Adipocyte (in vitro differentiated cells): ENCODE data around the gene PLA2G3.
"Not testable (repeated sequence)": the region's sequence is repeated elsewhere in the genome, so short reads cannot be mapped to it uniquely, and the experiment has no call there.

ENCODE experiments used
- DNase-seq: peaks from one replicate; pipeline ENCODE4 v3.0.0-alpha.2; 2015; ENCODE audit warnings: low read depth
- H3K27me3 ChIP-seq: replicated peaks from 2 replicates; pipeline ENCODE4 v1.7.0; 2013; ENCODE audit warnings: mild to moderate bottlenecking, low read length, moderate library complexity; ENCODE audit not compliant: control insufficient read depth, insufficient read depth
- H3K36me3 ChIP-seq: 2 replicates; pipeline ENCODE4 v1.7.0; 2013; ENCODE audit warnings: low read length, mild to moderate bottlenecking, moderate library complexity; ENCODE audit not compliant: control insufficient read depth, insufficient read depth, severe bottlenecking
- H3K4me1 ChIP-seq: 2 replicates; pipeline ENCODE4 v1.7.0; 2013; ENCODE audit warnings: mild to moderate bottlenecking, low read length, moderate library complexity; ENCODE audit not compliant: control insufficient read depth, insufficient read depth
- H3K4me3 ChIP-seq: 2 replicates; pipeline ENCODE4 v1.7.0; 2013; ENCODE audit warnings: mild to moderate bottlenecking, low read length, moderate library complexity
- H3K9ac ChIP-seq: 2 replicates; pipeline ENCODE4 v1.7.0; 2013; ENCODE audit warnings: mild to moderate bottlenecking, low read length, moderate library complexity
- H3K9me3 ChIP-seq: 2 replicates; pipeline ENCODE4 v1.7.0; 2013; ENCODE audit warnings: mild to moderate bottlenecking, low read length, moderate library complexity; ENCODE audit not compliant: control insufficient read depth

The PLA2G3 gene, protein sequence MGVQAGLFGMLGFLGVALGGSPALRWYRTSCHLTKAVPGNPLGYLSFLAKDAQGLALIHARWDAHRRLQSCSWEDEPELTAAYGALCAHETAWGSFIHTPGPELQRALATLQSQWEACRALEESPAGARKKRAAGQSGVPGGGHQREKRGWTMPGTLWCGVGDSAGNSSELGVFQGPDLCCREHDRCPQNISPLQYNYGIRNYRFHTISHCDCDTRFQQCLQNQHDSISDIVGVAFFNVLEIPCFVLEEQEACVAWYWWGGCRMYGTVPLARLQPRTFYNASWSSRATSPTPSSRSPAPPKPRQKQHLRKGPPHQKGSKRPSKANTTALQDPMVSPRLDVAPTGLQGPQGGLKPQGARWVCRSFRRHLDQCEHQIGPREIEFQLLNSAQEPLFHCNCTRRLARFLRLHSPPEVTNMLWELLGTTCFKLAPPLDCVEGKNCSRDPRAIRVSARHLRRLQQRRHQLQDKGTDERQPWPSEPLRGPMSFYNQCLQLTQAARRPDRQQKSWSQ

GRCh38 chr22:31139866-31140716 is at the start of gene PLA2G3:
Gene PLA2G3, minus strand, starts transcription at chr22:31140508. Its CDS starts 154 bp downstream, at chr22:31140354.
- DNase-seq, result peak; percentile 27

GRCh38 chr22:31187627-31188026 is 47.3 kb upstream of the PLA2G3 start:
- Histone ChIP-seq H3K4me3 (no peak overlapping the region), H3K27me3 (no peaks in the 10 kb centered on the region), H3K9me3 (no peaks in the 10 kb centered on the region), H3K36me3 (peaks cover 41% of the 10 kb centered on the region), H3K9ac (no peak overlapping the region), H3K4me1 (peaks cover 9% of the 10 kb centered on the region)
- DNase-seq, result no peak

More at GRCh38 chr22:31139866-31140716, at the start of gene PLA2G3:
- Histone ChIP-seq H3K4me3 (no peak within 1 kb of the TSS), H3K9me3 (peaks cover 9% of the 10 kb centered on the region), H3K36me3 (no peaks in the 10 kb centered on the region), H3K9ac (no peak within 1 kb of the TSS), H3K4me1 (no peaks in the 10 kb centered on the region), H3K27me3 (peaks cover 42% of the 10 kb centered on the region)

- DNase-seq, result no peak
- H3K9me3 ChIP-seq, result no peaks in the 10 kb centered on the region
- H3K4me3 ChIP-seq, result no peak overlapping the region
- H3K4me1 ChIP-seq, result no peaks in the 10 kb centered on the region
- H3K27me3 ChIP-seq, result no peaks in the 10 kb centered on the region
- H3K9ac ChIP-seq, result peak overlapping the region; percentile 13
- H3K36me3 ChIP-seq, result peaks cover 30% of the 10 kb centered on the region
These were observed 44.7 kb upstream of the PLA2G3 start for GRCh38 chr22:31185056-31185455.

DNA sequence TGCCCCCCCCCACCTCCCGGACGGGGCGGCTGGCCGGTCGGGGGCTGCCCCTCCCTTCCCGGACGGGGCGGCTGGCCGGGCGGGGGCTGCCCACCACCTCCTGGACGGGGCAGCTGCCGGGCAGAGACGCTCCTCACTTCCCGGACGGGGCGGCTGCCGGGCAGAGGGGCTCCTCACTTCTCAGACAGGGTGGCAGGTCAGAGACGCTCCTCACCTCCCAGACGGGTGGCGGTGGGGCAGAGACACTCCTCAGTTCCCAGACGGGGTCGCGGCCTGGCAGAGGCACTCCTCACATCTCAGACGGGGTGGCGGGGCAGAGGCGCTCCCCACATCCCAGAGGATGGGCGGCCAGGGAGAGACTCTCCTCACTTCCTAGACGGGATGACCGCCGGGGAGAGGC is 43.7 kb upstream of the PLA2G3 start:
- DNase-seq, result no peak
- Histone ChIP-seq H3K9ac (no peak overlapping the region), H3K4me1 (peaks cover 8% of the 10 kb centered on the region), H3K36me3 (peaks cover 27% of the 10 kb centered on the region), H3K4me3 (no peak overlapping the region), H3K27me3 (no peaks in the 10 kb centered on the region), H3K9me3 (no peaks in the 10 kb centered on the region)

DNA sequence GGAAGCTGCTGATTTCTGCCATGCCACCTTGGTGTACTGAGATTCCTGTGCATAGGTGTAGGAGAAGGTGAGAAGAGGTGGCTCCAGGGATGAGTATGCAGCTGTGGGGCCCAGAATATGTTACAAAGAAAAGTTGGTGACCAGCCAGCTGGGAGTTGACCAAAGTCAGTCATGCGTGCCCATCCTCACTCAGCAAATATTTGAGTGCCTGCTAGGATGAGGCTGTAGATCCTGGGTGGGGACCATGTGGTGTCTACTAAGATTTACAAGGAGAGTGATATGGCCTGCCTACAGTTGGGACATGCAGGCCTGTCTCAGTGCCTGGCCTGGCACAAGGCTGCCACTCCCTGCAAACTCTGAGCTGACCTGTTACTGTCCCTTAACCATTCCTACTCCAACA is 39.0 kb upstream of the PLA2G3 start:
- Histone ChIP-seq H3K36me3 (peaks cover 13% of the 10 kb centered on the region), H3K4me1 (peaks cover 48% of the 10 kb centered on the region), H3K9me3 (no peaks in the 10 kb centered on the region), H3K9ac (no peak overlapping the region), H3K27me3 (no peaks in the 10 kb centered on the region), H3K4me3 (no peak overlapping the region)
- peak; percentile 81 for DNase-seq

GRCh38 chr22:31178859-31179258 is 38.6 kb upstream of the PLA2G3 start:
- peaks cover 13% of the 10 kb centered on the region for H3K36me3 ChIP-seq
- H3K9ac ChIP-seq, result no peak overlapping the region

DNA sequence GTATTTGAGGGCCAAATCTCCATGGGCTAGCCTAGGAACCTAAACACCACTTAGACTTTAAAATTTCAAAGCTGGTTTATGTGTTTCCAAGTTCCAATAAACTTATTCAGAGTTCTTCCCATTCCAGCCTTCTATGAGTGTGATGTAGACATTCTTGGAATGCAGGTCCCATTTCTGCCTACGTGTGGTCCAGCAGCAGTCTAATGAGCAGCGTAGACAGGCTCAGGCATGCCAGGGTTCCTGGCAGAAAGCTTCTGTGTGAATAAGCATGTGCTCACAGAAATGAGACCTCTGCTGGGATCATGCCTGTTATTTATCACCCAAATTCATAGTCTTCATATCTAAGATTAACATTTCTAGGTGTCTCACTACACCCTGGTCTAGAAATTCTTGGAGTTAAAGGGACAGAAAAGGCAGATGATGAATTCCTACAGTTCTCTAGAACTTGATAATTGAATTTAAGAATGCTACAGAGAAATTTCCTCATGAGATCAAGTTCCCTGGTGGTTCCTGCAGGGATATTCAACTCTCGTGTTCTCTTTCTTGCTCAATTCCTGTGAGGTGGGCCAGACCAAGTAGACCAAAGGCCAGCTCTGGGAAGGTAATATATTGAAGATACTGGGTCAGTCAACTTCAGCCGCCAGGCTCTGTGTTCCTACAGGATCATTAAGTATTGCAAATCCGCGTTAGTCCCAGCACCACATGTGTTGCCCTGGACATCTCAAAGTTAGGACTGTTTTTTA is 37.3 kb upstream of the PLA2G3 start:
- H3K4me3 ChIP-seq, result peak overlapping the region; percentile 39
- peaks cover 66% of the 10 kb centered on the region for H3K4me1 ChIP-seq
- DNase-seq, result peak; percentile 81
- H3K9ac ChIP-seq, result peak overlapping the region; percentile 57
- H3K9me3 ChIP-seq, result no peaks in the 10 kb centered on the region
- H3K36me3 ChIP-seq, result peaks cover 12% of the 10 kb centered on the region
- H3K27me3 ChIP-seq, result no peaks in the 10 kb centered on the region

More at GRCh38 chr22:31178859-31179258, 38.6 kb upstream of the PLA2G3 start:
- Histone ChIP-seq H3K27me3 (no peaks in the 10 kb centered on the region), H3K4me1 (peaks cover 53% of the 10 kb centered on the region), H3K9me3 (no peaks in the 10 kb centered on the region), H3K4me3 (no peak overlapping the region)
- no peak for DNase-seq

DNA sequence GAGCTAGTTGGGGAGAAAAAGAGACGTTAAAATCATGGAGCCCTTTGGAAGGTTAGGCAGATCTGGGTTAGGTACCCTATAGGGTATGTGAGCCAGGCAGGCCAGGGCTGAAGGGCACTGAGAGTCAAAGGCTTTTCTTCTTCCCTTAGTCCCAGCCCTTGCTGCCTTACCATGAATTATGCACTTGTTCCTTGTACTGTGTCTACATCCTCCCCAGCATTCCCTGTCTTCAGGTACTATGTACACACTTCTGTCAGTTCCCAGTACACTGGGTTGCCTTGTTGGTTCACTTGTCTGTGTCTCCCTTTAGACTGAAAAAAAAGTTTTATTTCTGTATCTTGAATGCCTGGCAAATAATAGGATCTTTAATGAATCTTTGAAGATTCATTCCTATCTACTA is 36.6 kb upstream of the PLA2G3 start:
- H3K9me3 ChIP-seq, result no peaks in the 10 kb centered on the region
- DNase-seq, result no peak
- H3K27me3 ChIP-seq, result no peaks in the 10 kb centered on the region
- peaks cover 7% of the 10 kb centered on the region for H3K36me3 ChIP-seq
- H3K9ac ChIP-seq, result peak overlapping the region; percentile 57
- peaks cover 70% of the 10 kb centered on the region for H3K4me1 ChIP-seq
- H3K4me3 ChIP-seq, result no peak overlapping the region

DNA sequence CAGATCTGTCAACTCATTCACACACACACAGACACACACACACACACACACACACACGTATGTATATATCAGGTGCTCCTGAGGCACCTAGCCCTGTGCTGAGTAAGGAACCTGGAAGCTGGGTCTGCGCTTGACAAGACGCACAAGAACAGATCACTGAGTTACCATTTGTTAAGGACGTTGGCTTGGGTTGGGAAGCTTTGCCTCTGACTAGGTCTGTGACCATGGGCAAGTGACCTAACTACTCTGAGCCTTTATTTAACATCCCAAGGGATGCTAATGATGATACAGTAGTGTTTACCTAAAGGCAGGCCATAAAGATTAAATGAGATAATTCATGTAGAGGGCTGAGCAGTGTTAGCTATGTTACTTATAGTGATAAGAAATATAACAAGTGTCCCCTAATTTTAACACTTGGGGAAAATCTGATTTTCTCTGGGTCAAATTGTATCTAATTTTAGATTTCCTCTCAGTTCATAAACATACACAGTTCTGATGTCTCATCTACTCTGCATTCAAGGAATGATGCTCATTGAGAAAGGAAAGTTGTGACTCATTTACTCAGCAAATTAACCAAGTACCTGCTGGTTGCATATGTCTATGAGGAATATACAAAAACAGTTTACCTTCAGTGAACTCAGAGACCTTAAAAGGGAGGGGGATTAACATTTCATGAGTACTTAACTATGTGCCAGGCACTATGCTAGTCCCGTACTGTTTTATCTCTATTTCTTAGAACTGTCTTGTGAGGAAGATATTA is 33.3 kb upstream of the PLA2G3 start:
- Histone ChIP-seq H3K4me3 (peak overlapping the region; percentile 58), H3K4me1 (peaks cover 73% of the 10 kb centered on the region), H3K36me3 (peaks cover 6% of the 10 kb centered on the region), H3K27me3 (no peaks in the 10 kb centered on the region), H3K9ac (peak overlapping the region; percentile 78), H3K9me3 (no peaks in the 10 kb centered on the region)
- DNase-seq, result peak; percentile 86

DNA sequence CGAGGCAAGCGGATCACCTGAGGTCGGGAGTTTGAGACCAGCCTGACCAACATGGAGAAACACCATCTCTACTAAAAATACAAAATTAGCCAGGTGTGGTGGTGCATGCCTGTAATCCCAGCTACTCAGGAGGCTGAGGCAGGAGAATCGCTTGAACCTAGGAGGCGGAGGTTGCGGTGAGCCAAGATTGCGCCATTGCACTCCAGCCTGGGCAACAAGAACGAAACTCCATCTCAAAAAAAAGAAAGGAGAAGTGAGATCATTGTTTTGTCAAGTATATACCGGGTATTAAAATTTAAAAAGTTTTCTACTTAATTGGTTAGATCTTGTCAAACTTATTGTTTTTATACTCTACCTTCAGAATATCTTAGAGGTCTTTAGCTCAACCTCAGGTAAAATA is 31.4 kb upstream of the PLA2G3 start:
- DNase-seq, result not testable (repeated sequence)

More for the DNA sequence above, 31.4 kb upstream of the PLA2G3 start:
- not testable (repeated sequence) for H3K9me3 ChIP-seq, H3K36me3 ChIP-seq, H3K9ac ChIP-seq, H3K4me3 ChIP-seq, H3K27me3 ChIP-seq
- peaks cover 70% of the 10 kb centered on the region for H3K4me1 ChIP-seq
